Measurements from ENCODE around the gene PRSS27. TPM values are rescaled to one million over a fixed set of nuclear protein-coding genes. Genes with fewer than 3 reads are reported as not detected.
"Not testable (repeated sequence)": the region's sequence is repeated elsewhere in the genome, so short reads cannot be mapped to it uniquely, and the experiment has no call there.

PRSS27 gene
- total RNA-seq, 3 donors from 2014 or later: 0.29 TPM; not detected in 2

DNA sequence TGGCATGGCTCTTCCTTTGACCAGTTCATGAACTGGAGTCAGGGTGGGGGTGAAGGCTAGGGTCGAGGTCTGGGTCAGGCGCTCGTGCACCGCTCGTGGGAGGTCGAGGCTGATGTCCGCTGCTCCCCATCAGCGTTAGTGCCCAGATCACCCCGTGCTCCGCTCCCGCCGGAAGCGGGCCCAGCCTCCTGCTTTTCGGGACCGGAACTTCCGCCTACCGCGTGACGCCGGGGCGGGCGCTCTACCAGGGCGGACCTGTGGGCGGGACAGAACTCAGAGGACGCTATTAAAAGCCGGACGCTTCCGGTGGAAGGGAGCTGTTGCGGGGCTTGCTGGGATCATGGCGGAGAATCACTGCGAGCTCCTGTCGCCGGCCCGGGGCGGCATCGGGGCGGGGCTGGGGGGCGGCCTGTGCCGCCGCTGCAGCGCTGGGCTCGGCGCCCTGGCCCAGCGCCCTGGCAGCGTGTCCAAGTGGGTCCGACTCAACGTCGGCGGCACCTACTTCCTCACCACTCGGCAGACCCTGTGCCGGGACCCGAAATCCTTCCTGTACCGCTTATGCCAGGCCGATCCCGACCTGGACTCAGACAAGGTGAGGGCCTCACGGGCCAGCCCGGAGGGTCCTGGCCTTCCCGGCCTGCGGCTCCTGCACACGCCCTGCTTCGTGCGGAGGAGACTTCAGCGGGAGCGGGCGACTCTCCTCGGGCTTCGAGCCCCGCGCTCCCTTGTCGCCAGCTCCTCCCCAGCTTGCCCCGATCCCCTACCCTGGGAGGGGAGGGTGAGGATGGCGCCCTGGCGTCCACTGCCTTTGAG lies 37.6 kb downstream of the PRSS27 start, which contains the start of gene KCTD5:
Gene KCTD5 (plus strand): TSS at position 315 of the 813 bp plus-strand sequence. CDS start 26 bp downstream, at position 341.
- no peaks in the 10 kb centered on the region for H3K36me3 ChIP-seq
- intact Hi-C loops (cut with DNase I; ENCODE audit: low total_unique reads): no loop called here
- peak within 1 kb of the TSS; percentile 95 to 100 (median 96) for H3K4me3 ChIP-seq
- TF ChIP-seq POLR2AphosphoS5 (IDR thresholded peaks at IDR 0.05): peak; percentile 96 to 98 (median 97)
- TF ChIP-seq POLR2A (IDR thresholded peaks at IDR 0.05): peak; percentile 93
- TF ChIP-seq, protein P1, sequence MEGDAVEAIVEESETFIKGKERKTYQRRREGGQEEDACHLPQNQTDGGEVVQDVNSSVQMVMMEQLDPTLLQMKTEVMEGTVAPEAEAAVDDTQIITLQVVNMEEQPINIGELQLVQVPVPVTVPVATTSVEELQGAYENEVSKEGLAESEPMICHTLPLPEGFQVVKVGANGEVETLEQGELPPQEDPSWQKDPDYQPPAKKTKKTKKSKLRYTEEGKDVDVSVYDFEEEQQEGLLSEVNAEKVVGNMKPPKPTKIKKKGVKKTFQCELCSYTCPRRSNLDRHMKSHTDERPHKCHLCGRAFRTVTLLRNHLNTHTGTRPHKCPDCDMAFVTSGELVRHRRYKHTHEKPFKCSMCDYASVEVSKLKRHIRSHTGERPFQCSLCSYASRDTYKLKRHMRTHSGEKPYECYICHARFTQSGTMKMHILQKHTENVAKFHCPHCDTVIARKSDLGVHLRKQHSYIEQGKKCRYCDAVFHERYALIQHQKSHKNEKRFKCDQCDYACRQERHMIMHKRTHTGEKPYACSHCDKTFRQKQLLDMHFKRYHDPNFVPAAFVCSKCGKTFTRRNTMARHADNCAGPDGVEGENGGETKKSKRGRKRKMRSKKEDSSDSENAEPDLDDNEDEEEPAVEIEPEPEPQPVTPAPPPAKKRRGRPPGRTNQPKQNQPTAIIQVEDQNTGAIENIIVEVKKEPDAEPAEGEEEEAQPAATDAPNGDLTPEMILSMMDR (IDR thresholded peaks at IDR 0.05): no peak
- H3K27ac ChIP-seq: peak within 1 kb of the TSS; percentile 78 to 82
- H3K9me3 ChIP-seq: no peaks in the 10 kb centered on the region
- peak; percentile 96 to 97 for DNase-seq (ENCODE audit: low spot score in 2 of 2)
- no peaks in the 10 kb centered on the region for H3K27me3 ChIP-seq
- peaks cover 0 to 8% of the 10 kb centered on the region in 2 donors for H3K4me1 ChIP-seq

DNA sequence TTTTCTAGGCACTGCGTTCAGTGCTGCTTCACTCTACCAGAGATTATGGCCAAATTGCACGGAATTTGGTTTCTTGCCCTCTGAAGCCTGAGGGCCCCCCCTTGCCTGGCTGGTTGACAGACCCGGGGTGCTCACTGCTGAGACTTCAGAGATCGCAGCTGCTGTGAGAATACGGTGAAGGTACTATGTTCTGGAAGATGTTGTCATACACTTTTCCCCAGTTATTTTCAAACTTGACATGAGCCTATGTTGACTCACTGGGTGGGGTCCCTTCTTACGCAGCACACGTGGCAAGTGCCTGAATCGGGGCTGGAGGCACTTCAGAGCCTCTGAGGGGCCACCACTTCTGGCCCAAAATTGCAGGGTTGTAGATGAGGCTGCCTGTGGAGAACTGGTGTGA lies 39.7 kb downstream of the PRSS27 start:
- H3K27me3 ChIP-seq; intact Hi-C loops (cut with DNase I; ENCODE audit: low total_unique reads); DNase-seq (ENCODE audit: low spot score in 2 of 2); H3K4me1 ChIP-seq; H3K36me3 ChIP-seq; H3K9me3 ChIP-seq; H3K27ac ChIP-seq; H3K4me3 ChIP-seq: not testable (repeated sequence)

DNA sequence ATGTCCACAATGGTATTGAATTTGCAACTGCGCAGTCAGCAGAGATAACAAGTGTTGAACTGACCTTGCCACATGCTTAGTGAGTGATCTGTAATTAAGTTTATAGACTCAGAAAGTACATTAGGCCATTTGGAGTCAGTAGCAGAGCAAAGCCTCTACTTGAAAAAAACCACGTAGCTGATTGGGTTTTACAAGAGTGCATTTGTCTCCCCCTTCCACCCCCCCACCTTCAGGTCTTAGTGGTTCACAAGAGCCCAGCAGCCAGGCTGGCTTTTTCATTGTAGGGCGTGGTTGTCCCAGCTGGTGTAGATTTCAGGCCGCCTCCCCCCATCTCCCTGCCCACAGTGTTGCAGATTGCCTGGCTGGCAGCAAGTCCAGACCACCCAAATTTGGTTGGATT lies 40.1 kb downstream of the PRSS27 start:
- intact Hi-C loops (cut with DNase I; ENCODE audit: low total_unique reads); H3K36me3 ChIP-seq; H3K4me1 ChIP-seq; H3K4me3 ChIP-seq; DNase-seq (ENCODE audit: low spot score in 2 of 2); H3K27me3 ChIP-seq; H3K9me3 ChIP-seq; H3K27ac ChIP-seq: not testable (repeated sequence)

DNA sequence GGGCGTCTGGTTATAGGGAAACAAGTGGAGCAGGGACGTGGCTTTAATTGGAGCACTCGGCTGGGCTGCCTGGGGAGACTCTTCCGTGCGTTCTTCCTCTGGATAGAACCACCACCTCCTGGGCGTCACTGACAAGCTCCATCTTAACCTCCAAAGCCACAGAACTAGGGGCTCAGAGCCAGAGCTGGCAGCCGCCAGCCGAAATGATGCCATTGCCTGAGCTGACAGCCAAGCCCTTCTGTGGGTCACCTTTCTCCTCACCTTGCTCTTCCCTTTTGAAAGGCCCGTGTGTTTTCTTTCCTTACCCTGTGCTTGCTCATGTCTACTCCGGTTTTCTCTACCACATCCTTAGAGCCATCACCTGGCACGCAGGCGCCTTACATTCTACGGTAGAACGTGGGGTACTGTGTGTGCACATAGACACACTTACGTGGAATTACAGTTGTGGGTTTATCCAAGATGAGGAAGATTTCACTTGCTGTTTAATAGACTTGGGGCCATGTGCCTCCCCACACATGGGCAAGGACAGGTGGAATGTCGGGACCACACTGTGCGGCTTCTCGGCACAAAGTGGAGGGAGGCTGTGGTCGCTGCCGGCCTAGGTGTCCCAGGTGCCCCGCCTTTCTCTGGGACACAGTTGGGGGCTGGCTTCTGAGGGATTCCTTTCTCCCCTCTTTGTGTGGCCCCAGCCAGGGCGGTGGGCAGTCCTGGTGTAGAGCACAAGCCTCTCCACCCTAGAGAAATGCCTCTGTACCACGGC lies 41.6 kb downstream of the PRSS27 start:
- H3K36me3 ChIP-seq; H3K4me3 ChIP-seq; H3K4me1 ChIP-seq; H3K27ac ChIP-seq; intact Hi-C loops (cut with DNase I; ENCODE audit: low total_unique reads); H3K9me3 ChIP-seq; H3K27me3 ChIP-seq: not testable (repeated sequence)
- peak in 1 of 2 donors; percentile 44 for DNase-seq (ENCODE audit: low spot score in 2 of 2)

DNA sequence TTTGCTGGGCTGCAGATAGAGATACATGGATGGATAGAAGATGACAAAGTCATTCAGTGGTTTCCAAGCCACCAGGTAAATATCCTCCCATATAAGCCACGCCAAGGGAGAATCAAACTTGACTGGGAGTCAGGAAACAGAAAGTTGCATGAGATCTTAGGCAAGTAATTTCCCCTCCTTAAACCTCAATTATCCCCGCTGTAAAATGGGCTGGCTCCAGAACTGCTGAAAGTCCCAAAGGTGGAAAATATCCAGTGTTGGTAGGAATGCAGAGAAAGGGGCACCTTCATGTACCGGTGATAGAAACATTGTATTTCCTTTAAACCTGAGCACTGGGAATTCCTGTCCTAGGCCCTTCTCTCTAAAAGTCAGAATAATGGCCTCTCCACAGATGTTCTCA lies 43.1 kb downstream of the PRSS27 start:
- intact Hi-C loops (cut with DNase I; ENCODE audit: low total_unique reads); H3K27ac ChIP-seq; DNase-seq (ENCODE audit: low spot score in 2 of 2); H3K36me3 ChIP-seq; H3K4me3 ChIP-seq; H3K27me3 ChIP-seq; H3K9me3 ChIP-seq: not testable (repeated sequence)
- peaks cover 4 to 13% of the 10 kb centered on the region in 2 donors for H3K4me1 ChIP-seq

DNA sequence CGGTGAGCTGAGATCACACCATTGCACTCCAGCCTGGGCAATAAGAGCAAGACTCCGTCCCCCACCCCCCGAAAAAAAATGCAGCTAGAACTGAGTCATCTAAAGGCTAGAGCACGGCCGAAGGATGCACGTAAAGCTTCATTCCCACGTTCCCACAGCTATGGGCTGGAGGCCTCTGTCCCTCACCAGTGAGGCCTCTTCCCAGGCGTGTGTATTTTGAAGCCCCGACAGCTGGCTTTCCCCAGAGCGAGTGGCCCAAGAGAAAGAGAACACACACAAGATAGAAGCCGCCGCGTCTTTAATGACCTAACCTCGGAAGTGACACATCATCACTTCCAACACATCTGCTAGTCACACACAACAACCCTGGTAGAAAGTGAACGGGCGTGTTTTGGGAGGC lies 44.3 kb downstream of the PRSS27 start:
- no peaks in the 10 kb centered on the region for H3K27me3 ChIP-seq
- H3K4me1 ChIP-seq: peaks cover 7 to 8% of the 10 kb centered on the region in 2 donors
- TF ChIP-seq, protein P1 (IDR thresholded peaks at IDR 0.05): no peak
- no peak for TF ChIP-seq POLR2AphosphoS5 (IDR thresholded peaks at IDR 0.05)
- TF ChIP-seq POLR2A (IDR thresholded peaks at IDR 0.05): no peak
- intact Hi-C loops (cut with DNase I; ENCODE audit: low total_unique reads): no loop called here
- H3K9me3 ChIP-seq: no peaks in the 10 kb centered on the region
- H3K4me3 ChIP-seq: no peak overlapping the region
- no peak overlapping the region for H3K27ac ChIP-seq
- DNase-seq (ENCODE audit: low spot score in 2 of 2): no peak
- H3K36me3 ChIP-seq: no peaks in the 10 kb centered on the region

DNA sequence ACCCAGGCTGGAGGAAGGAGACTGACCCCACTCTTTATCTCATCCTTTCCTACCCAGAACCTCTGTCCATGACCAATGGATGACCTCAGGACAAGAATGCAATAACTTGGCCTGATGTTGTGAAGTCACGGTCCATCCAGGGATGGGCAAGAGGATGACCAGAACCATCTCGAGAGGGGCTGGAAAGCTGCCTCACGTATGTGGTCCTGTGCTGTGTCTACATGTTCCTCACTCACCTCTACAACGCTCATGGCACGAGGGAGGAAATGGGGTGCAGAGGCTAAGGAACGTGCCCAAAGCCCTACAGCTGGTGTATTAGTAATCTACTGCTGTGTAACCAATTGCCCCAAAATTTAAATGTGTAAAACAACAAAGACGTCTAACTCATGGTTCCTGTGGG lies 45.0 kb downstream of the PRSS27 start:
- no peaks in the 10 kb centered on the region for H3K36me3 ChIP-seq
- H3K4me3 ChIP-seq: no peak overlapping the region
- intact Hi-C loops (cut with DNase I; ENCODE audit: low total_unique reads): no loop called here
- H3K27me3 ChIP-seq: no peaks in the 10 kb centered on the region
- no peak for DNase-seq (ENCODE audit: low spot score in 2 of 2)
- H3K27ac ChIP-seq: no peak overlapping the region
- peaks cover 7 to 8% of the 10 kb centered on the region in 2 donors for H3K4me1 ChIP-seq
- H3K9me3 ChIP-seq: no peaks in the 10 kb centered on the region
- no peak for TF ChIP-seq POLR2A (IDR thresholded peaks at IDR 0.05)
- TF ChIP-seq POLR2AphosphoS5 (IDR thresholded peaks at IDR 0.05): no peak
- TF ChIP-seq, protein P1 (IDR thresholded peaks at IDR 0.05): no peak
